Neural progenitor cell (in vitro differentiated cells): ENCODE results near the gene FAM193B.

Experiments
- EZH2 ChIP-seq: fragments of 200-600 bp; sonication (generic); IDR thresholded peaks from 2 replicates; pipeline ENCODE4 v1.6.1; 2017; ENCODE audit warnings: antibody characterized with exemption, mild to moderate bottlenecking, moderate library complexity
- EZH2phosphoT487 ChIP-seq: fragments of 200-600 bp; sonication (generic); IDR thresholded peaks from 2 replicates; pipeline ENCODE4 v1.6.1; 2017; ENCODE audit warnings: antibody characterized with exemption
- TF ChIP-seq, protein P1 (sequence below): fragments of 200-600 bp; sonication (generic); IDR thresholded peaks from 2 replicates; pipeline ENCODE4 v1.5.1; 2017; ENCODE audit warnings: antibody characterized with exemption, mild to moderate bottlenecking

DNA sequence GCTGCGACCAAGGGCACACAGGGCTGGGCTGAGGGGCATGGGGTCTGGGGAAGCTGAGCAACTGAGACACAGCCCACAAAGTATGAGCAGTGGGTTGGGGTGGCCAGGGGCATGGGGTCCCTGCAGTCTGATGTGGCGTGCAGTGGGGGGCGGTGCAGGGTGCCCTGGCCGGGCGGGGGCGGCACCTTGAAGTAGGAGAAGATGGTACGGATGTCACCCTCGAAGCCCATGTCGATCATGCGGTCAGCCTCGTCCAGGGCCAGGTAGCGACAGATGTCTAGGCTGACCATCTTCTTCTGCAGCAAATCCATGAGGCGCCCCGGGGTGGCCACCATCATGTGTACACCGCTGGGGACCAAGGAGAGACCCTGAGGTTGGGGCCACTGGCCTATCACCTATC is 40.9 kb downstream of the FAM193B start:
- TF ChIP-seq, protein P1, sequence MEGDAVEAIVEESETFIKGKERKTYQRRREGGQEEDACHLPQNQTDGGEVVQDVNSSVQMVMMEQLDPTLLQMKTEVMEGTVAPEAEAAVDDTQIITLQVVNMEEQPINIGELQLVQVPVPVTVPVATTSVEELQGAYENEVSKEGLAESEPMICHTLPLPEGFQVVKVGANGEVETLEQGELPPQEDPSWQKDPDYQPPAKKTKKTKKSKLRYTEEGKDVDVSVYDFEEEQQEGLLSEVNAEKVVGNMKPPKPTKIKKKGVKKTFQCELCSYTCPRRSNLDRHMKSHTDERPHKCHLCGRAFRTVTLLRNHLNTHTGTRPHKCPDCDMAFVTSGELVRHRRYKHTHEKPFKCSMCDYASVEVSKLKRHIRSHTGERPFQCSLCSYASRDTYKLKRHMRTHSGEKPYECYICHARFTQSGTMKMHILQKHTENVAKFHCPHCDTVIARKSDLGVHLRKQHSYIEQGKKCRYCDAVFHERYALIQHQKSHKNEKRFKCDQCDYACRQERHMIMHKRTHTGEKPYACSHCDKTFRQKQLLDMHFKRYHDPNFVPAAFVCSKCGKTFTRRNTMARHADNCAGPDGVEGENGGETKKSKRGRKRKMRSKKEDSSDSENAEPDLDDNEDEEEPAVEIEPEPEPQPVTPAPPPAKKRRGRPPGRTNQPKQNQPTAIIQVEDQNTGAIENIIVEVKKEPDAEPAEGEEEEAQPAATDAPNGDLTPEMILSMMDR, result no peak
- no peak for TF ChIP-seq EZH2
- no peak for TF ChIP-seq EZH2phosphoT487
